Myocyte (in vitro differentiated cells): Measurements from ENCODE around the gene SMIM38. TPM values are rescaled to one million over a fixed set of nuclear protein-coding genes. Genes with fewer than 3 reads are reported as not detected.
A peak's percentile ranks its signal among the peaks of the same experiment; 100 is the strongest.
"Not testable (repeated sequence)": the region's sequence is repeated elsewhere in the genome, so short reads cannot be mapped to it uniquely, and the experiment has no call there.

Source experiments
- DNase-seq: peaks from one replicate; pipeline ENCODE4 v3.0.0-alpha.2; 2012; ENCODE audit warnings: low read depth
- total RNA-seq: library from RNA; depleted of rRNA; stranded (reverse); fragments of >200 nt; gene quantifications from 2 replicates; pipeline ENCODE4 v1.2.3, GENCODE V29; 2014

The SMIM38 gene
- total RNA-seq, 1 donor from 2014 or later, result 0.08 TPM

GRCh38 chr11:69137151-69137844, 18.4 kb upstream of the SMIM38 start:
- no peak for DNase-seq

- peak; percentile 60 for DNase-seq
Observed at GRCh38 chr11:69138265-69138664, 17.5 kb upstream of the SMIM38 start.

GRCh38 chr11:69140161-69140560, 15.6 kb upstream of the SMIM38 start:
- DNase-seq, result not testable (repeated sequence)

- no peak for DNase-seq
Observed at GRCh38 chr11:69140635-69141034, 15.1 kb upstream of the SMIM38 start.

GRCh38 chr11:69141742-69142141, 14.0 kb upstream of the SMIM38 start:
- DNase-seq, result no peak

GRCh38 chr11:69142895-69143294, 12.8 kb upstream of the SMIM38 start:
- DNase-seq, result no peak

- no peak for DNase-seq
Observed at GRCh38 chr11:69144316-69145049, 11.3 kb upstream of the SMIM38 start.

DNA sequence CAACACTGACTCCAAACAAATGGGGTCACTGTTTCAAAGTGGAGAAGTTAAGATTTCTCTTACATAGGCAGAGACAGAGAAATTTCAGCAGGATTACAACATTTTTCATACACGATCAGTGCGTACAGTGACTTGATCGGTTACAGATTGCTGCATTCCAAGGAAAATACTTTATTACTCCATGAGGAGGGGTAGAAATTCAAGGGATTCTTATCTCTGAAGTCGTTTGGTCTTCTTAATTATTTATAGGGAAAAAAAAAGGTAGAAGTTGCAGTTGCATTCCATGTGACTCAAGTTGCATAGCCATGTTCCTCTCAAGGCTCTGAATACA, 10.7 kb upstream of the SMIM38 start:
- DNase-seq, result no peak

DNA sequence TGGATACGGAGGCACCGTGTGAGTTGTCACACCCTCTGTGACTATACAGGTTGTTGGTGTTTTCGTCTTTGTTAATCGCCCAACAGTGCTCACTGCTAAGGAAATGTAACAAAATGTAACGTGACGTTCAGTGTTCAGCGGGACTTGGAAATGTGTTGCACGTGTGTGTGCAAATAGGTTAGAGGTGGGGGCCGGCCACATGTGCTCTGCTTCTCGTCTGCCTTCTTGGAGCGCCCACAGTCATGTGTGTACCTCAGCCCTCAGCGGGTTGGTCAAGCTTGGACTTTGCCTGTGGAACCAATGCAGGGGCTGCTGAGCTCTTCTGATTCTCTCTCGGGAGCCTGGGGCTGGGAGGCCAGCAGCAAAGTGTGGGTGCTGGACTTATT, 7.4 kb upstream of the SMIM38 start:
- DNase-seq, result no peak

GRCh38 chr11:69148806-69149205, 6.9 kb upstream of the SMIM38 start:
- DNase-seq, result no peak

DNA sequence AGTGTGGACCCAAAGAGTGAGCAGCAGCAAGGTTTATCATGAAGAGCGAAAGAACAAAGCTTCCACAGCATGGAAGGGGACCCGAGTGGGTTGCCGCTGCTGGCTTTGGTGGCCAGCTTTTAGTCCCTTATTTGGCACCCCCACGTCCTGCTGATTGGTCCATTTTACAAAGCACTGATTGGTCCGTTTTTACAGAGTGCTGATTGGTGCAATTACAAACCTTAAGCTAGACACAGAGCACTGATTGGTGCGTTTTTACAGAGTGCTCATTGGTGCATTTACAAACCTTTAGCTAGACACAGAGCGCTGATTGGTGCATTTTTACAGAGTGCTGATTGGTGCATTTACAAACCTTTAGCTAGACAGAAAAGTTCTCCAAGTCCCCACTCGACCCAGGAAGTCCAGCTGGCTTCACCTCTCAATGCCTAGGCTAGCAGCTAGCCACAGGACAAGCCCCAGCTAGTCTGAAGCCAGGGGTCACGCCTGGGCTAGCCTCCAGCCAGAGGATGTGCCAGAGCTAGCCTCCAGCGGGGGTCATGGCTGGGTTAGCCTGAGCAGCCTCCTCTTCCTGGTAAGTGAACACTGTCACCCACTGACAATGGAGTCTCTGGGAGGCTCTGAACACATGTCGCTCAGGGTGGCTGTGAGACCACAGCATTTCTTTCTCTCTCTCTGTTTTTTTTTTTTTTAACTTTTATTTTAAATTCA, 6.2 kb upstream of the SMIM38 start:
- DNase-seq, result not testable (repeated sequence)

- no peak for DNase-seq
Observed at GRCh38 chr11:69150175-69150574, 5.6 kb upstream of the SMIM38 start.

DNA sequence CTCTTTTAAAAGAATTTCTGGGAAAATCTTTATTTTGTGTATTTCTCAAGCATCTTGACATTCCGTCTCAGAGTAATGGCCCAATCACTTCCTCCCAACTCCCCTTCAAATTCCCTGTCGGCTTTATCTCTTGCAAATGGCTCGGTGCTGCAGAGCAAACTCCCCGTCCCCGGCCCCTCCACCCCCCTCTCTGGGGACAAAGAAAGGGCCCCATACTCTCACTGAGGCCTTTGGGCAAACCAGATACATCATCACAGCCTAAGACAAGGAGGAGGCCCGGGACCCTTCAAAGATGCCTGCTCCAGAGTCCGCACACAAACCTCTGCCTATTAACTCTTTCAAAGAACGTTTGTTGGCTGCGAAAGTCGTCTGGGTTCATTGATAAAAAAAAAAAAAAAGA, 3.9 kb upstream of the SMIM38 start:
- DNase-seq, result no peak

- no peak for DNase-seq
Observed at GRCh38 chr11:69152733-69153421, 2.9 kb upstream of the SMIM38 start.

- DNase-seq, result no peak
Observed at GRCh38 chr11:69153661-69154060, 2.1 kb upstream of the SMIM38 start.

DNA sequence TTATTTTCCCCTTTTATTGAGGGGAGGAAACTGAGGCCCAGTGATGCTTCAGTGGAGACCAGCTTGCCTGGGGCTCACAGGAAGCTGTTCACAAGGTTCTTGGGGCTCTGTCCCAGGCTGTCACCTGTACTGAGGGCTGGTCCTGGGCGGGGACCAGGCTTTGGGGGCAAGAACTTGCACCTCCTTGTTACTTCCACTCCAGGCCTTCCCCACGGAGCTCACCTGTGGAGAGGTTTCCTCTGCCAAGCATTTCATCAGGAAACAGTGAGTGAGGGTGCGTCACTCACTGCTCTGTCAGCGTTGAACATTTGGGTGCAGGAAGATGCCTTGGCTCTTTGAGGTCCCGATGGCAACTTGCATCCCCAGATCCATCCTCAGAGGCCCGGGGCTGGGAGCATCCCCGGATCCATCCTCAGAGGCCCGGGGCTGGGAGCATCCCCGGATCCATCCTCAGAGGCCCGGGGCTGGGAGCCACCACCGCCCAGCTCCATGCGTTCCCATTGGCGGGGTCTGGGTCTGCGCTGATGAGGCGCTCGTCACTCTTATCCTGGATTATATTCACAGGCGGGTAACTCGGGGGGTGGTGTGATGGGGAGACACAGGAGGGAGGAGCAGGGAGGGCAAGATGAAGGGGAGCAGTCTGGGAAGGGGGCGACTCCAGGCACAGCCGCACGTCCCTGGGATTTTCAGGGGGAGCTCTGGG, 1.4 kb upstream of the SMIM38 start:
- DNase-seq, result no peak

GRCh38 chr11:69154938-69155301, 815 bp upstream of the SMIM38 start:
- DNase-seq, result no peak

GRCh38 chr11:69156235-69156639, 502 bp downstream of the SMIM38 start:
- DNase-seq, result no peak

DNA sequence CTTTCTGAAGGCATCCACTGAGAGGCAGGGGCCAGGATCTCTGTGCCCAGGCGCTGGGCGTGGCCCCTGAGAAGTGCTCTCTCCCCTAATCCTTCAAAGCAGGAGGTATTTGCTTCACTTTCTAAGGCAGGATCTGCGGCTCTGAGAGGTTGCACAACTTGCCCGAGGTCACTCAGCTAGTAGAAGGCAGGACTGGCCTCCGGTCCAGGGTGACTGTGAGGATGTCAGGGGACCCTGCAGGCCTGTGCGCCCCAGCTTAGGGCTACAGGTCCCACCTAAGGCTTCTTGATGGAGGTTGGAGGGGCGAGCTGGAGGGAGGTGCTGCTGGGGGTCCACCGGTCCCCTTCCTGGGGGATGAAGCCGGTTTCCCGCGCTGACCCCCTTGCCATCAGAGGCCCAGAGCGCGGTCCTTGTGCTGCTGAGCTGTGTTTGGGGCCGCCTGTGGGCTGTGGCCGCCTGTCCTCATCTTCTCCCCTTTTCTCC, 979 bp downstream of the SMIM38 start:
- DNase-seq, result no peak

GRCh38 chr11:69157156-69157821, 1.6 kb downstream of the SMIM38 start:
- peak; percentile 62 for DNase-seq

DNA sequence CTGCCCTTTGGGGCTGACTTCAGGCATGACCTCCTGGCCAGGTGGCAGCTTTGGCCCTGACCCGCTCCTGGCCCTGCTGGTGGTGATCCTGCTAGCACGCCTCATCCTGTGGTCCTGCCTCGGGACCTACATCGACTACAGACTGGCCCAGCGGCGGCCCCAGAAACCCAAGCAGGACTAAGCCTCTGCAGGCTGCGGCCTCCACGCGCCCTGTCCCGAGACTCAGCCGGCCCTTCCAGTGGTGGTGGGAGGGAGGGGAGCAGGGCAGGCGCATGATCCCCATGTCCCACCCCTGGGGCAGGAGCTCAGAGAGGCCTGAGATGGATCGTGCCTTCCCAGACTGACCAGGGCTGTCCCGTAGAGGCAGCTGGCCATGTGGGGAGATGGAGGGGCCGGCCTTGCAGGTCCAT, 2.1 kb downstream of the SMIM38 start:
- no peak for DNase-seq
